Kidney (tissue), 14 donors: ENCODE measurements around the gene STOX2. TPM values are rescaled to one million over a fixed set of nuclear protein-coding genes. Genes with fewer than 3 reads are reported as not detected.

ENCODE experiments used
- DNase-seq, 5 donors: peaks; one replicate each; pipeline ENCODE4 v3.0.0-alpha.2; 2013 to 2020
- FAIRE-seq: peaks from 2 replicates; lab custom pipeline; 2012; peaks lifted over from hg19 to GRCh38; lab: Jason Lieb, UNC
- H3K27ac ChIP-seq, 2 donors: one replicate each; pipeline ENCODE4 v1.7.0; 2013; ENCODE audit warnings: low read depth in 2 of 2, low read length in 2 of 2, inconsistent platforms in 1 of 2
- H3K27me3 ChIP-seq: one replicate; pipeline ENCODE4 v1.7.1; 2013; ENCODE audit warnings: low read length, inconsistent platforms; ENCODE audit not compliant: control insufficient read depth, insufficient read depth
- H3K36me3 ChIP-seq, 3 donors: one replicate each; pipeline versions ENCODE4 v1.7.0 to v1.7.1; 2013; ENCODE audit warnings: low read length in 3 of 3, control low read depth in 1 of 3, inconsistent platforms in 1 of 3; ENCODE audit not compliant: insufficient read depth in 3 of 3, control insufficient read depth in 2 of 3
- H3K4me1 ChIP-seq, 3 donors: one replicate each; pipeline versions ENCODE4 v1.7.0 to v1.7.1; 2013; ENCODE audit warnings: low read length in 3 of 3, inconsistent platforms in 1 of 3, low read depth in 1 of 3; ENCODE audit not compliant: control insufficient read depth in 2 of 3, insufficient read depth in 2 of 3
- H3K4me3 ChIP-seq, 3 donors: one replicate each; pipeline versions ENCODE4 v1.7.0 to v1.8.1; 2013; ENCODE audit warnings: low read length in 3 of 3, control low read depth in 1 of 3, inconsistent platforms in 1 of 3
- H3K9ac ChIP-seq, 3 donors: one replicate each; pipeline versions ENCODE4 v1.7.0 to v1.7.1; 2013; ENCODE audit warnings: low read length in 3 of 3, control low read depth in 1 of 3, inconsistent platforms in 1 of 3
- H3K9me3 ChIP-seq, 3 donors: one replicate each; pipeline versions ENCODE4 v1.7.0 to v1.7.1; 2013; ENCODE audit warnings: low read length in 3 of 3, control low read depth in 1 of 3, inconsistent platforms in 1 of 3; ENCODE audit not compliant: control insufficient read depth in 2 of 3, insufficient read depth in 1 of 3
- CTCF ChIP-seq: IDR thresholded peaks from 3 replicates; pipeline ENCODE4 v1.5.1; 2012; ENCODE audit warnings: mild to moderate bottlenecking, moderate library complexity, borderline replicate concordance; ENCODE audit not compliant: insufficient read depth; ENCODE audit errors: extremely low read depth
- intact Hi-C: fragments of 100-400 bp; cut with DNase I; formaldehyde crosslinking; loops from one replicate; pipeline ENCODE4 v1.11.1; 2022
- polyA plus RNA-seq: library from polyadenylated mRNA; stranded (reverse); fragments of 350-450 nt; fragmentation: Illumina TruSeq; extraction: RNeasy Lipid Tissue Mini Kit (QIAGEN cat#74804); gene quantifications from one replicate; pipeline ENCODE4 v1.2.3, GENCODE V29; 2014; ENCODE audit warnings: low read depth, low replicate concordance; ENCODE audit not compliant: insufficient read depth
- total RNA-seq: library from RNA; stranded (reverse); fragmentation: NEBNext Ultra II Directional; extraction: Animal tissue kit (Norgen Biotek cat#: 25700); gene quantifications from one replicate; pipeline ENCODE4 v1.2.1, GENCODE V29; 2021
- donor health status: control.
- donor health status: control.
- donor health status: control.
- donor health status: control.
- donor health status: control.
- donor health status: DM: yes; HTN: yes; CAD: no.
- donor health status: Normal renal cell carcinoma (clear cell type).

The STOX2 gene
- total and polyA plus RNA-seq, 2 donors from 2014 or later: 0.69 to 31.8 TPM

DNA sequence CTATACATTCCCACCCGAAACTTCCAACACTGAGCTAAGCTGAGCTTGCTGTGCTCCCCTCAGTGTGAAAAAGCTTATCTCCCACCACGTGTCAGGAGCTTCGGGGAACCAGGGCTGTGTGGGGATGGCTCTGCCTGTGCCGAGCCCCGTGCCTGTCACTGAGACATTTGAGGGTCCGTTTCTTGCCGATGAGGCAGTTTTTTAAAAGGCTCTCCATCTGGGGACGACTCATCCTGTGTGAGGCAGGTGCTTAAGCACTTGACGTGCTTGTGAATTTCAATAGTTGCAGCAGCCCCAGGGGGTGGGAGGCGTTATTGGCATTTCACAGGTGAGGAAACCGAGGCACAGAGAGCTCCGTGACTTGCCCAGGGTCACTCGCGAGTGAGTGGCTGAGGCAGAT lies 151.8 kb downstream of the STOX2 start:
- no peaks in the 10 kb centered on the region for H3K27me3 ChIP-seq
- intact Hi-C loops: no loop called here
- DNase-seq (no peak), FAIRE-seq (no peak)
- H3K4me3 ChIP-seq: no peak overlapping the region
- no peak overlapping the region for H3K9ac ChIP-seq
- H3K9me3 ChIP-seq: no peaks in the 10 kb centered on the region
- no peak overlapping the region for H3K27ac ChIP-seq
- H3K36me3 ChIP-seq: no peaks in the 10 kb centered on the region
- no peak for TF ChIP-seq CTCF
- no peaks in the 10 kb centered on the region for H3K4me1 ChIP-seq

DNA sequence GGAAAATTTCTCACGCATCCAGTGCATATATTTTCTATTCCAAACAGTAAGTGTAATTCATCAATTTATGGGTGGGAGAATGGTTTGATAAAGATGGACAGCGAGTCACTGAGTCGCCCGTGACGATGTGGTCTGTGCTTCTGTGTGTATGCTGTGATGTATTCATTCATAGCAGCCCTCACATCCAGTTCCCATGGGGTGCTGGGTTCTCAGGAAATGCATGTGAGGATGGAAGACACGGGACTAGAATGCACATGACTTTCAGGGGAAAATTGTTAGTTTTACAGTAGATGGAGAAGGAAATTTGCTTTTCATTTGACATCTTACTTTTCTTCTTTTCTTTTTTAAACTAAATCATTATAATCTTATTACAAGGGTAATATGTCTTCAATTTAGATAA lies 152.9 kb downstream of the STOX2 start:
- intact Hi-C loops: no loop called here
- H3K4me3 ChIP-seq: no peak overlapping the region
- H3K27me3 ChIP-seq: no peaks in the 10 kb centered on the region
- no peak overlapping the region for H3K27ac ChIP-seq
- no peaks in the 10 kb centered on the region for H3K9me3 ChIP-seq
- TF ChIP-seq CTCF: no peak
- no peak for DNase-seq
- no peaks in the 10 kb centered on the region for H3K4me1 ChIP-seq
- FAIRE-seq: no peak
- H3K36me3 ChIP-seq: no peaks in the 10 kb centered on the region
- H3K9ac ChIP-seq: no peak overlapping the region

- H3K4me1 ChIP-seq: no peaks in the 10 kb centered on the region
- no peak overlapping the region for H3K27ac ChIP-seq
- no peaks in the 10 kb centered on the region for H3K27me3 ChIP-seq
- intact Hi-C loops: no loop called here
- no peak for TF ChIP-seq CTCF
- H3K9me3 ChIP-seq: no peaks in the 10 kb centered on the region
- no peak overlapping the region for H3K9ac ChIP-seq
- no peak overlapping the region for H3K4me3 ChIP-seq
- FAIRE-seq (no peak), DNase-seq (no peak)
- H3K36me3 ChIP-seq: no peaks in the 10 kb centered on the region
Measured at GRCh38 chr4:184059099-184059498, 154.0 kb downstream of the STOX2 start.

DNA sequence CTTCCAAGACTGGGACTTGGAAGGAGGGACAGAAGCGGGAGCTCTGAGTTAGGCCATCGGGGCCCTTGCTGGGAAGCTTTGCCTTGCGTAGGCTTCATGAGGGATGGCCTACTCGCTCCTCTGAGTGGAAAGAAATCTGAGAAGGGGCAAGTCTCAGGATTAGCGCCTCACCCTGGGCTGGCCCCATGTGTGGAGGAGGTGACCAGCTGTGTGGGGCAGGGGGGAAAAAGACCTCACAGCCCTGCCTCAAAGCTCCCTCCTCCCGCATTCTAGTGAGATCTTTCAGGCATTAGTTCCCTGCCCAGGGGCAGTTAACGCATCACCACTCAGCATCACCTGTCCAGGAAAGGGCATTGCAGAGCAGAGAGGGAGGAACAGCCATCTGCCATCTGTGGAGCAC lies 156.5 kb downstream of the STOX2 start:
- TF ChIP-seq CTCF: no peak
- peak in 4 of 5 donors; percentile 51 to 64 (median 56) for DNase-seq

More for the DNA sequence above, 156.5 kb downstream of the STOX2 start:
- Histone ChIP-seq H3K27me3 (no peaks in the 10 kb centered on the region), H3K36me3 (no peaks in the 10 kb centered on the region), H3K27ac (no peak overlapping the region), H3K4me3 (no peak overlapping the region), H3K9me3 (no peaks in the 10 kb centered on the region), H3K4me1 (peaks cover 0 to 6% (median 4%) of the 10 kb centered on the region in 3 donors), H3K9ac (no peak overlapping the region)
- no peak for FAIRE-seq
- intact Hi-C loops: no loop called here
